HG02623 (cell line): ENCODE results near the gene IPO13.
A peak's percentile ranks its signal among the peaks of the same experiment; 100 is the strongest.

Source experiments
- ATAC-seq: cut with Tn5 transposase; IDR thresholded peaks from one replicate; pipeline ENCODE4 v1.9.1; 2021; ENCODE audit warnings: moderate library complexity; ENCODE audit not compliant: unreplicated experiment

Gene IPO13

GRCh38 chr1:43984855-43985254, 38.1 kb downstream of the IPO13 start:
- ATAC-seq, result no peak

- ATAC-seq, result no peak
Observed at GRCh38 chr1:43985984-43986595, 39.3 kb downstream of the IPO13 start.

GRCh38 chr1:43986712-43987111, 40.0 kb downstream of the IPO13 start:
- ATAC-seq, result no peak

- ATAC-seq, result no peak
Observed at GRCh38 chr1:43987159-43987902, 40.6 kb downstream of the IPO13 start.

- no peak for ATAC-seq
Observed at GRCh38 chr1:43990271-43991199, 43.8 kb downstream of the IPO13 start.

- peak; percentile 12 for ATAC-seq
Observed at GRCh38 chr1:43991200-43991475, 44.4 kb downstream of the IPO13 start.

GRCh38 chr1:43991476-43992231, 44.9 kb downstream of the IPO13 start, which contains the start of gene CCDC24:
CCDC24 (plus strand) TSS chr1:43991599; CDS start chr1:43991879, 280 bp downstream.
- peak; percentile 65 for ATAC-seq

- ATAC-seq, result no peak
Observed at GRCh38 chr1:43992232-43992995, 45.7 kb downstream of the IPO13 start.

GRCh38 chr1:43993206-43993914, 46.6 kb downstream of the IPO13 start:
- no peak for ATAC-seq

GRCh38 chr1:43994071-43994470, 47.3 kb downstream of the IPO13 start:
- no peak for ATAC-seq

GRCh38 chr1:43994794-43995790, 48.3 kb downstream of the IPO13 start:
- no peak for ATAC-seq

GRCh38 chr1:43995984-43996732, 49.4 kb downstream of the IPO13 start:
- ATAC-seq, result no peak

GRCh38 chr1:43996733-43997115, 50.0 kb downstream of the IPO13 start:
- no peak for ATAC-seq

GRCh38 chr1:43997295-43997999, 50.7 kb downstream of the IPO13 start:
- no peak for ATAC-seq

GRCh38 chr1:43998000-43998378, 51.2 kb downstream of the IPO13 start:
- no peak for ATAC-seq

- no peak for ATAC-seq
Observed at GRCh38 chr1:43999455-43999854, 52.7 kb downstream of the IPO13 start.

- ATAC-seq, result no peak
Observed at GRCh38 chr1:44000122-44000665, 53.4 kb downstream of the IPO13 start.
